OCI-LY3 (cell line): ENCODE measurements around the gene ADRB2.

Source experiments
- CTCF ChIP-seq: fragments of 200-600, 300-600 bp; sonication (generic); IDR thresholded peaks from 2 replicates; pipeline ENCODE4 v1.5.1; 2014; ENCODE audit warnings: antibody characterized with exemption, low read length, low read depth
- EZH2phosphoT487 ChIP-seq: fragments of 200-600 bp; shearing (Covaris generic); IDR thresholded peaks from 2 replicates; pipeline ENCODE4 v1.6.1; 2018; ENCODE audit warnings: antibody characterized with exemption, mixed run types, low read depth

- no peak for TF ChIP-seq CTCF
- TF ChIP-seq EZH2phosphoT487, result no peak
Measured at GRCh38 chr5:148855249-148856008, 29.0 kb downstream of the ADRB2 start.
